Natural killer cell (primary cell): ENCODE data around the gene MGMT. TPM values are rescaled to one million over a fixed set of nuclear protein-coding genes. Genes with fewer than 3 reads are reported as not detected.

ENCODE experiments used
- ATAC-seq, 3 donors: fragments of 150-1000 bp in 2 of 3; fragments of 200-7000 bp in 1 of 3; cut with Tn5 transposase; 1 replicate in 1 of 3; 2 replicates in 2 of 3; pipeline ENCODE4 v1.10.0; 2021; ENCODE audit warnings: mild to moderate bottlenecking in 2 of 3, moderate library complexity in 2 of 3
- DNase-seq, 2 donors: peaks; one replicate each; pipeline versions ENCODE4 v3.0.0 to v3.0.0-alpha.2; 2013 to 2021; ENCODE audit warnings: mixed read lengths in 1 of 2
- H3K27ac ChIP-seq: one replicate; pipeline ENCODE4 v1.5.1; 2013; ENCODE audit warnings: mild to moderate bottlenecking, low read length
- H3K27me3 ChIP-seq: one replicate; pipeline ENCODE4 v1.6.1; 2013; ENCODE audit warnings: low read length; ENCODE audit not compliant: control insufficient read depth, insufficient read depth
- H3K36me3 ChIP-seq: one replicate; pipeline ENCODE4 v1.6.1; 2013; ENCODE audit warnings: low read length; ENCODE audit not compliant: control insufficient read depth, insufficient read depth
- H3K4me1 ChIP-seq: one replicate; pipeline ENCODE4 v1.6.1; 2013; ENCODE audit warnings: low read length; ENCODE audit not compliant: control insufficient read depth, insufficient read depth
- H3K4me3 ChIP-seq: one replicate; pipeline ENCODE4 v1.5.1; 2013; ENCODE audit warnings: low read length
- H3K9me3 ChIP-seq: one replicate; pipeline ENCODE4 v1.6.1; 2013; ENCODE audit warnings: low read length; ENCODE audit not compliant: control insufficient read depth, insufficient read depth
- H3K27ac Mint-ChIP-seq, 2 donors: one replicate each; pipeline ENCODE4 v1.8.0; 2022; ENCODE audit warnings: mild to moderate bottlenecking in 2 of 2, mixed read lengths in 2 of 2, moderate library complexity in 1 of 2
- H3K27me3 Mint-ChIP-seq, 2 donors: one replicate each; pipeline ENCODE4 v1.8.0; 2022; ENCODE audit warnings: low read depth in 2 of 2, mixed read lengths in 2 of 2
- H3K36me3 Mint-ChIP-seq: one replicate; pipeline ENCODE4 v1.8.0; 2022; ENCODE audit warnings: mixed read lengths
- H3K4me1 Mint-ChIP-seq, 2 donors: one replicate each; pipeline ENCODE4 v1.8.0; 2022; ENCODE audit warnings: mixed read lengths in 2 of 2
- H3K4me3 Mint-ChIP-seq: one replicate; pipeline ENCODE4 v1.8.0; 2022; ENCODE audit warnings: mild to moderate bottlenecking, moderate library complexity, mixed read lengths
- H3K9me3 Mint-ChIP-seq, 2 donors: one replicate each; pipeline ENCODE4 v1.8.0; 2022; ENCODE audit warnings: mixed read lengths in 2 of 2
- WGBS: methylation state at CpG from one replicate; pipeline ENCODE4 v1.1.7; 2013; ENCODE audit warnings: missing lambda C conversion rate; ENCODE audit not compliant: insufficient coverage; 5-methylcytosine and 5-hydroxymethylcytosine counted together
- intact Hi-C: fragments of 100-400 bp; cut with micrococcal nuclease; formaldehyde crosslinking; loops from one replicate; pipeline ENCODE4 v1.14.2; 2022
- total RNA-seq, 4 donors: library from RNA; stranded (reverse); fragments of 120-200 nt in 1 of 4; gene quantifications; one replicate each; pipeline versions ENCODE4 v1.2.3 to v1.2.4, GENCODE V29; 2013 to 2022
- TF ChIP-seq, protein P1 (sequence below): fragments of 200-600 bp; IDR thresholded peaks from one replicate; pipeline ENCODE4 v1.8.0; 2022; ENCODE audit warnings: antibody characterized with exemption

Gene MGMT
- total RNA-seq, 3 donors from 2014 or later (not counting 1 experiment from before 2014, with no cell fraction given): 16.5 to 19.7 (median 18.8) TPM

DNA sequence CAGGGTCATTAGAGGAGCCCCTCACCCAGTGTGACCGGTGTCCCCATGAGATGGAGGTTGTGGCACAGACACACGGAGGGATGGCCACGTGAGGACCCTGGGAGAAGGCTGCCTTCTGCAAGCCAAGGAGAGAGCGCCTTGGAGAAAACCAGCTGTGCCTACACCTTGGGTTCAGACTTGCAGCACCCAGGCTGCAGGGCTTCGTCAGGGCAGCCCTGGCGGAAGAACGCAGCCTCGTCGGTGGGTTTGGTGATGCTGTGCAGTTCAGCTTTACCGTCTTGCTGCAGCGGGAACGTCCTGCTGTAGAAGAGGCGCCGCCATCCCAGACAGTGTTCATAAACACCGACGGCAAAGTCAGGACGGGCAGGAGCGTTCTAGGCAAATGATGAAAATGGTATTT lies 89.3 kb downstream of the MGMT start:
- no peaks in the 10 kb centered on the region for H3K9me3 ChIP-seq
- no peak overlapping the region for H3K27ac Mint-ChIP-seq
- no peaks in the 10 kb centered on the region for H3K36me3 Mint-ChIP-seq
- TF ChIP-seq, protein P1, sequence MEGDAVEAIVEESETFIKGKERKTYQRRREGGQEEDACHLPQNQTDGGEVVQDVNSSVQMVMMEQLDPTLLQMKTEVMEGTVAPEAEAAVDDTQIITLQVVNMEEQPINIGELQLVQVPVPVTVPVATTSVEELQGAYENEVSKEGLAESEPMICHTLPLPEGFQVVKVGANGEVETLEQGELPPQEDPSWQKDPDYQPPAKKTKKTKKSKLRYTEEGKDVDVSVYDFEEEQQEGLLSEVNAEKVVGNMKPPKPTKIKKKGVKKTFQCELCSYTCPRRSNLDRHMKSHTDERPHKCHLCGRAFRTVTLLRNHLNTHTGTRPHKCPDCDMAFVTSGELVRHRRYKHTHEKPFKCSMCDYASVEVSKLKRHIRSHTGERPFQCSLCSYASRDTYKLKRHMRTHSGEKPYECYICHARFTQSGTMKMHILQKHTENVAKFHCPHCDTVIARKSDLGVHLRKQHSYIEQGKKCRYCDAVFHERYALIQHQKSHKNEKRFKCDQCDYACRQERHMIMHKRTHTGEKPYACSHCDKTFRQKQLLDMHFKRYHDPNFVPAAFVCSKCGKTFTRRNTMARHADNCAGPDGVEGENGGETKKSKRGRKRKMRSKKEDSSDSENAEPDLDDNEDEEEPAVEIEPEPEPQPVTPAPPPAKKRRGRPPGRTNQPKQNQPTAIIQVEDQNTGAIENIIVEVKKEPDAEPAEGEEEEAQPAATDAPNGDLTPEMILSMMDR: no peak
- H3K4me1 ChIP-seq: no peaks in the 10 kb centered on the region
- H3K4me3 Mint-ChIP-seq: no peak overlapping the region
- H3K36me3 ChIP-seq: no peaks in the 10 kb centered on the region
- H3K4me1 Mint-ChIP-seq: peaks cover 13 to 19% of the 10 kb centered on the region in 2 donors
- intact Hi-C loops: no loop called here
- no peak for ATAC-seq
- no peak overlapping the region for H3K4me3 ChIP-seq
- no peak overlapping the region for H3K27ac ChIP-seq
- 99% methylated on average over 18 of the region's 18 CpGs for WGBS
- no peaks in the 10 kb centered on the region for H3K27me3 Mint-ChIP-seq
- no peaks in the 10 kb centered on the region for H3K9me3 Mint-ChIP-seq
- no peaks in the 10 kb centered on the region for H3K27me3 ChIP-seq
- no peak for DNase-seq

DNA sequence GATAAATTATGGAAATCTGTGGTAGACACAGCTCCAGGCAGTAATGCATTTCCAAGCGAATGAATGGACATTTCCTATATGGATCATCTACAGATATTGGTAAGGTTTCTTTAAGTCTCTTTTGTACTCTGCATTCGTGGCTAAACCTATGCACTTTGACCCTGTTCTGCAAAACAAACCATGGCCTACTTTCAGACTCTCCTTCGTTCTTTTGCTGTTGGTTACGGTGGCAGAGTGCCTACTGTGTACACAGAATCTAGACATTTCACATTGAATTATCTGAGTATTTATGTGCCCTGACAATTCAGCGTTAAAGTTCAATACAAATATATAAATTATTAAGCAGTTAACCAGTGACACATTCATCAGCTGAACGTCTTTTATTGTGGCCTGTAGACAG lies 93.3 kb downstream of the MGMT start:
- no peaks in the 10 kb centered on the region for H3K4me1 ChIP-seq
- no peak overlapping the region for H3K4me3 ChIP-seq
- Mint-ChIP-seq H3K9me3 (no peaks in the 10 kb centered on the region), H3K4me3 (no peak overlapping the region), H3K36me3 (no peaks in the 10 kb centered on the region), H3K27ac (no peak overlapping the region), H3K4me1 (peaks cover 26 to 29% of the 10 kb centered on the region in 2 donors), H3K27me3 (no peaks in the 10 kb centered on the region)
- intact Hi-C loops: no loop called here
- H3K9me3 ChIP-seq: no peaks in the 10 kb centered on the region
- WGBS: 87% methylated on average over 6 of the region's 6 CpGs
- DNase-seq (no peak), ATAC-seq (no peak)
- H3K27ac ChIP-seq: no peak overlapping the region
- H3K36me3 ChIP-seq: no peaks in the 10 kb centered on the region
- no peaks in the 10 kb centered on the region for H3K27me3 ChIP-seq
- TF ChIP-seq, protein P1: no peak

DNA sequence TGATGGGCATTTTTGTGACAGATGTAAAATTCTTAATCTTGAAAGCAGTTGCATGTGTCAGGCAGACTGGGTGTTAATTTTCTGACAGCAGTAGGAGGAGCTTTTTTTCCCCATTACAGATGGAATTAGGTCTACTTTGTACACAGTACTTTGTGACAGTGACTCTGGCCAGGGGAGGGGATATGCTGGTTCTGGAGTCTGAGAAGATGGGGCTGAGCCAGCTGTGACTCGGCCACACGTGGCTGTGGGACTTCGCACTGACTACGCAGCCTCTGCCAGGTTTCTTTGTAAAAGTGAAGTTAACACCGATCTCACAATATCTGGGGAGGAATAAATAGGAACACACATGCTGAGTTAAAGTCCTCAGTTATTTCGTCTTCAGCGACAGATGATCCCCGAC lies 95.4 kb downstream of the MGMT start:
- no peaks in the 10 kb centered on the region for H3K9me3 ChIP-seq
- no peaks in the 10 kb centered on the region for H3K9me3 Mint-ChIP-seq
- H3K27me3 ChIP-seq: no peaks in the 10 kb centered on the region
- no peak overlapping the region for H3K27ac ChIP-seq
- WGBS: 89% methylated on average over 8 of the region's 8 CpGs
- TF ChIP-seq, protein P1: no peak
- no peak overlapping the region for H3K4me3 ChIP-seq
- H3K36me3 Mint-ChIP-seq: no peaks in the 10 kb centered on the region
- no peaks in the 10 kb centered on the region for H3K36me3 ChIP-seq
- H3K4me1 ChIP-seq: no peaks in the 10 kb centered on the region
- H3K4me3 Mint-ChIP-seq: no peak overlapping the region
- intact Hi-C loops: no loop called here
- no peaks in the 10 kb centered on the region for H3K27me3 Mint-ChIP-seq
- H3K27ac Mint-ChIP-seq: no peak overlapping the region
- peaks cover 26 to 29% of the 10 kb centered on the region in 2 donors for H3K4me1 Mint-ChIP-seq
- DNase-seq (no peak), ATAC-seq (no peak)

DNA sequence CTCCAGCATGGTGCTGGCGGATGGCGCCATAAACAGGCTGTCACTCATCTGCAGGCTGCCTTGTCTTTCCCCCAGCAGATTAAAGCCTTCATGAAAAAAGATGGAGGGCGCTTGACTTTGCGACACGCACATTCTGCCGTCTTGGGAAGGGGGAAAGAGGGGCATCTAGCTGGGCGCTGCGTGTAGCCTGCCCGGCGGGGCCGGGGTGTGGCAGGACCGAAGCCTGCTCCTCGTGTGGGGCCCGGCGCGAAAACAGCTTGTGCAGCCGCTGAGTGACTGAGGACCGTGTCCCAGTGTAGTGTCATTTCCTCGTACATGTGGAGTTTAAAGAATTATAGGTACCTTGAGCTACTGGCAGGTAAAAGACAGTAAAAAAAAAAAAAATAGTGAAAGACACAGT lies 97.9 kb downstream of the MGMT start:
- H3K36me3 Mint-ChIP-seq: no peaks in the 10 kb centered on the region
- Histone ChIP-seq H3K4me1 (no peaks in the 10 kb centered on the region), H3K27me3 (no peaks in the 10 kb centered on the region), H3K36me3 (no peaks in the 10 kb centered on the region), H3K27ac (no peak overlapping the region), H3K9me3 (no peaks in the 10 kb centered on the region), H3K4me3 (no peak overlapping the region)
- no peaks in the 10 kb centered on the region for H3K9me3 Mint-ChIP-seq
- peak overlapping the region in 1 of 2 donors; percentile 26 for H3K27ac Mint-ChIP-seq
- 96% methylated on average over 19 of the region's 19 CpGs for WGBS
- TF ChIP-seq, protein P1: no peak
- H3K4me3 Mint-ChIP-seq: no peak overlapping the region
- intact Hi-C loops: no loop called here
- H3K4me1 Mint-ChIP-seq: peaks cover 13 to 15% of the 10 kb centered on the region in 2 donors
- ATAC-seq (no peak), DNase-seq (no peak)
- H3K27me3 Mint-ChIP-seq: no peaks in the 10 kb centered on the region
